ENCODE measurements around the gene EFCAB12. TPM values are rescaled to one million over a fixed set of nuclear protein-coding genes. Genes with fewer than 3 reads are reported as not detected.

The EFCAB12 gene
- total and polyA plus RNA-seq, 2 donors (not counting 3 experiments of a cell fraction or from before 2014, with no cell fraction given): 0.15 to 0.49 TPM

- H3K9me3 ChIP-seq (replicated peaks; ENCODE audit: control insufficient read depth, insufficient read depth, low read length): no peaks in the 10 kb centered on the region
- FAIRE-seq: peak; percentile 44
- peaks cover 43% of the 10 kb centered on the region for H3K79me2 ChIP-seq (ENCODE audit: control insufficient read depth, insufficient read depth, low read length)
- TF ChIP-seq, protein P1, sequence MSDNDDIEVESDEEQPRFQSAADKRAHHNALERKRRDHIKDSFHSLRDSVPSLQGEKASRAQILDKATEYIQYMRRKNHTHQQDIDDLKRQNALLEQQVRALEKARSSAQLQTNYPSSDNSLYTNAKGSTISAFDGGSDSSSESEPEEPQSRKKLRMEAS (IDR thresholded peaks at IDR 0.05; ENCODE audit: insufficient read depth, insufficient read length): no peak
- TF ChIP-seq GATA2 (IDR thresholded peaks at IDR 0.05; ENCODE audit: insufficient read depth, insufficient read length, low read depth, low read length): no peak
- no peak for TF ChIP-seq FOS (IDR thresholded peaks at IDR 0.05; ENCODE audit: borderline replicate concordance, insufficient read depth, low read length)
- TF ChIP-seq EZH2 (IDR thresholded peaks at IDR 0.05; ENCODE audit: borderline replicate concordance, low read depth, low read length, severe bottlenecking): no peak
- no peak for TF ChIP-seq JUN (IDR thresholded peaks at IDR 0.05; ENCODE audit: borderline replicate concordance, insufficient read depth, insufficient read length, low read depth)
- TF ChIP-seq MYC (IDR thresholded peaks at IDR 0.05; ENCODE audit: low read depth, low read length): no peak
- TF ChIP-seq CTCF (IDR thresholded peaks at IDR 0.05; ENCODE audit: extremely low read depth in 1 of 2, insufficient read depth in 1 of 2, low read depth in 1 of 2, low read length in 2 of 2): no peak
- peak; percentile 37 for TF ChIP-seq POLR2A (IDR thresholded peaks at IDR 0.05; ENCODE audit: low read depth, low read length)
- peak; percentile 42 for TF ChIP-seq POLR2AphosphoS5 (IDR thresholded peaks at IDR 0.05; ENCODE audit: insufficient read depth, low read depth, low read length)
- H4K20me1 ChIP-seq (replicated peaks; ENCODE audit: control insufficient read depth, extremely low read depth, insufficient read depth, low read length): no peaks in the 10 kb centered on the region
- CTCF ChIA-PET: interaction anchor here (0.6 to 2.4 kb wide), 7 partner anchors 9 to 28 kb away, joined by 3 to 22 read pairs (median 4); no protein-coding TSS in a partner anchor
- no peaks in the 10 kb centered on the region for H3K27me3 ChIP-seq (ENCODE audit: control insufficient read depth in 2 of 2, insufficient read depth in 2 of 2, low read length in 2 of 2)
- peak overlapping the region; percentile 75 for H2AFZ ChIP-seq (ENCODE audit: low read depth, low read length)
- H3K4me3 ChIP-seq (replicated peaks in 1 of 3; ENCODE audit: insufficient read depth in 1 of 3, low read depth in 1 of 3, low read length in 3 of 3): peak overlapping the region in 1 of 3 experiments; percentile 81
- POLR2A ChIA-PET: interaction anchor here (0.6 kb wide), 1 partner anchor 24 kb away, joined by 3 read pairs; no protein-coding TSS in a partner anchor
- no peak for DNase-seq (ENCODE audit: low read depth, low spot score)
- H3K36me3 ChIP-seq (ENCODE audit: control insufficient read depth in 2 of 2, extremely low read depth in 1 of 2, insufficient read depth in 2 of 2, low read length in 2 of 2): peaks cover 0 to 5% of the 10 kb centered on the region in 2 experiments
- H3K27ac ChIP-seq (ENCODE audit: insufficient read depth, low read depth, low read length): peak overlapping the region; percentile 84
- peaks cover 4% of the 10 kb centered on the region for H3K4me1 ChIP-seq (ENCODE audit: control insufficient read depth, extremely low read depth, insufficient read depth, low read length)
- TSS peak; percentile 99 for BruUV-seq (replicated peaks)
- no peaks in the 10 kb centered on the region for H3K9me1 ChIP-seq (replicated peaks; ENCODE audit: control insufficient read depth, extremely low read depth, insufficient read depth, low read length)
- intact Hi-C loops (cut with micrococcal nuclease): loop anchor here (1.0 to 2.0 kb wide), 4 partner anchors 11 to 41 kb away; partner anchors contain the start of genes EFCAB12 and IFT122
- peak overlapping the region; percentile 83 for H3K4me2 ChIP-seq (ENCODE audit: insufficient read depth, low read length)
- H3K9ac ChIP-seq (replicated peaks; ENCODE audit: extremely low read depth, insufficient read depth, low read length): peak overlapping the region; percentile 83
- dilution Hi-C loops (cut with MboI; ENCODE audit: extremely low pct_ligation_motif_present, low sequenced_read_pairs): no loop called here
These were observed 28.5 kb downstream of the EFCAB12 start for GRCh38 chr3:129399895-129400357.

Data from endothelial cell of umbilical vein (primary cell).